ENCODE measurements around the gene C1QL3.

Gene C1QL3

GRCh38 chr10:16559236-16559773 is 37.6 kb upstream of the C1QL3 start:
- Mint-ChIP-seq H3K4me3 (no peak overlapping the region), H3K4me1 (no peaks in the 10 kb centered on the region), H3K27ac (no peak overlapping the region), H3K9me3 (no peaks in the 10 kb centered on the region), H3K27me3 (ENCODE audit: low read depth) (peaks cover 3% of the 10 kb centered on the region), H3K36me3 (ENCODE audit: low read depth) (no peaks in the 10 kb centered on the region)
- no peak for TF ChIP-seq CTCF (IDR thresholded peaks at IDR 0.05; ENCODE audit: unreplicated experiment in 3 of 3)

- no peak overlapping the region for H3K4me3 Mint-ChIP-seq
- H3K27me3 Mint-ChIP-seq (ENCODE audit: low read depth): peaks cover 7% of the 10 kb centered on the region
- H3K9me3 Mint-ChIP-seq: peaks cover 3% of the 10 kb centered on the region
- TF ChIP-seq CTCF (IDR thresholded peaks at IDR 0.05; ENCODE audit: unreplicated experiment in 3 of 3): no peak
- no peaks in the 10 kb centered on the region for H3K36me3 Mint-ChIP-seq (ENCODE audit: low read depth)
- H3K4me1 Mint-ChIP-seq: no peaks in the 10 kb centered on the region
- no peak overlapping the region for H3K27ac Mint-ChIP-seq
Observed at GRCh38 chr10:16547973-16548372, 26.3 kb upstream of the C1QL3 start.

GRCh38 chr10:16545116-16545736 is 23.5 kb upstream of the C1QL3 start:
- H3K36me3 Mint-ChIP-seq (ENCODE audit: low read depth): no peaks in the 10 kb centered on the region
- H3K4me3 Mint-ChIP-seq: no peak overlapping the region
- H3K27ac Mint-ChIP-seq: no peak overlapping the region
- TF ChIP-seq CTCF (IDR thresholded peaks at IDR 0.05; ENCODE audit: unreplicated experiment in 3 of 3): peak; percentile 51 to 69 (median 53)
- no peaks in the 10 kb centered on the region for H3K4me1 Mint-ChIP-seq
- peaks cover 3% of the 10 kb centered on the region for H3K9me3 Mint-ChIP-seq
- peaks cover 9% of the 10 kb centered on the region for H3K27me3 Mint-ChIP-seq (ENCODE audit: low read depth)

- H3K4me1 Mint-ChIP-seq: no peaks in the 10 kb centered on the region
- peaks cover 9% of the 10 kb centered on the region for H3K27me3 Mint-ChIP-seq (ENCODE audit: low read depth)
- no peak overlapping the region for H3K27ac Mint-ChIP-seq
- TF ChIP-seq CTCF (IDR thresholded peaks at IDR 0.05; ENCODE audit: unreplicated experiment in 3 of 3): no peak
- H3K9me3 Mint-ChIP-seq: peaks cover 3% of the 10 kb centered on the region
- no peak overlapping the region for H3K4me3 Mint-ChIP-seq
- no peaks in the 10 kb centered on the region for H3K36me3 Mint-ChIP-seq (ENCODE audit: low read depth)
Observed at GRCh38 chr10:16544591-16544990, 22.9 kb upstream of the C1QL3 start.

- Mint-ChIP-seq H3K4me3 (no peak overlapping the region), H3K27me3 (ENCODE audit: low read depth) (peaks cover 6% of the 10 kb centered on the region), H3K9me3 (peaks cover 3% of the 10 kb centered on the region), H3K27ac (no peak overlapping the region), H3K36me3 (ENCODE audit: low read depth) (no peaks in the 10 kb centered on the region), H3K4me1 (no peaks in the 10 kb centered on the region)
- TF ChIP-seq CTCF (IDR thresholded peaks at IDR 0.05; ENCODE audit: unreplicated experiment in 3 of 3): no peak
Observed at GRCh38 chr10:16544099-16544498, 22.4 kb upstream of the C1QL3 start.

GRCh38 chr10:16536155-16536554 is 14.5 kb upstream of the C1QL3 start:
- no peak overlapping the region for H3K4me3 Mint-ChIP-seq
- H3K27me3 Mint-ChIP-seq (ENCODE audit: low read depth): peaks cover 16% of the 10 kb centered on the region
- H3K36me3 Mint-ChIP-seq (ENCODE audit: low read depth): no peaks in the 10 kb centered on the region
- TF ChIP-seq CTCF (IDR thresholded peaks at IDR 0.05; ENCODE audit: unreplicated experiment in 3 of 3): no peak
- H3K27ac Mint-ChIP-seq: no peak overlapping the region
- H3K4me1 Mint-ChIP-seq: no peaks in the 10 kb centered on the region
- H3K9me3 Mint-ChIP-seq: no peaks in the 10 kb centered on the region
